Left cardiac atrium (tissue), 4 donors: ENCODE measurements around the gene RRAGD. TPM values are rescaled to one million over a fixed set of nuclear protein-coding genes. Genes with fewer than 3 reads are reported as not detected.

Source experiments
- ATAC-seq, 2 donors: fragments of 200-7000 bp; cut with Tn5 transposase; one replicate each; pipeline ENCODE4 v1.9.1; 2020; ENCODE audit warnings: mild to moderate bottlenecking in 2 of 2, moderate library complexity in 2 of 2
- DNase-seq: peaks from one replicate; pipeline ENCODE4 v3.0.0-alpha.2; 2020
- intact Hi-C, 2 donors: fragments of 100-400 bp; cut with DNase I; formaldehyde crosslinking; loops; one replicate each; pipeline versions ENCODE4 v1.14.1 to v1.15.1; 2022 to 2023
- long read RNA-seq: library from polyadenylated mRNA; unstranded; transcript quantifications from one replicate; pipeline ENCODE4 v2.0.0, GENCODE V29; 2021
- total RNA-seq, 2 donors: library from RNA; stranded (reverse); fragmentation: NEBNext Ultra II Directional; extraction: Animal tissue kit (Norgen Biotek cat#: 25700); gene quantifications; one replicate each; pipeline ENCODE4 v1.2.1, GENCODE V29; 2021
- donor health status: DM: no; HTN: yes; CAD: no.
- donor health status: DM: no; HTN: yes; CAD: no; lungs with severe emphysema.
- donor health status: DM: yes; HTN: yes; CAD: no.
- donor health status: Dilated cardiomyopathy.

The RRAGD gene, protein sequence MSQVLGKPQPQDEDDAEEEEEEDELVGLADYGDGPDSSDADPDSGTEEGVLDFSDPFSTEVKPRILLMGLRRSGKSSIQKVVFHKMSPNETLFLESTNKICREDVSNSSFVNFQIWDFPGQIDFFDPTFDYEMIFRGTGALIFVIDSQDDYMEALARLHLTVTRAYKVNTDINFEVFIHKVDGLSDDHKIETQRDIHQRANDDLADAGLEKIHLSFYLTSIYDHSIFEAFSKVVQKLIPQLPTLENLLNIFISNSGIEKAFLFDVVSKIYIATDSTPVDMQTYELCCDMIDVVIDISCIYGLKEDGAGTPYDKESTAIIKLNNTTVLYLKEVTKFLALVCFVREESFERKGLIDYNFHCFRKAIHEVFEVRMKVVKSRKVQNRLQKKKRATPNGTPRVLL
- 10 to 100 TPM; 89.5 to 99.6 TPM for total RNA-seq
- long read RNA-seq, full-length matches to known transcripts, result 3 of 37 reads
- long read RNA-seq, partial matches to known transcripts, result 1 of 37 reads
- long read RNA-seq, other reads (novel, unspliced or antisense), result 33 of 37 reads

DNA sequence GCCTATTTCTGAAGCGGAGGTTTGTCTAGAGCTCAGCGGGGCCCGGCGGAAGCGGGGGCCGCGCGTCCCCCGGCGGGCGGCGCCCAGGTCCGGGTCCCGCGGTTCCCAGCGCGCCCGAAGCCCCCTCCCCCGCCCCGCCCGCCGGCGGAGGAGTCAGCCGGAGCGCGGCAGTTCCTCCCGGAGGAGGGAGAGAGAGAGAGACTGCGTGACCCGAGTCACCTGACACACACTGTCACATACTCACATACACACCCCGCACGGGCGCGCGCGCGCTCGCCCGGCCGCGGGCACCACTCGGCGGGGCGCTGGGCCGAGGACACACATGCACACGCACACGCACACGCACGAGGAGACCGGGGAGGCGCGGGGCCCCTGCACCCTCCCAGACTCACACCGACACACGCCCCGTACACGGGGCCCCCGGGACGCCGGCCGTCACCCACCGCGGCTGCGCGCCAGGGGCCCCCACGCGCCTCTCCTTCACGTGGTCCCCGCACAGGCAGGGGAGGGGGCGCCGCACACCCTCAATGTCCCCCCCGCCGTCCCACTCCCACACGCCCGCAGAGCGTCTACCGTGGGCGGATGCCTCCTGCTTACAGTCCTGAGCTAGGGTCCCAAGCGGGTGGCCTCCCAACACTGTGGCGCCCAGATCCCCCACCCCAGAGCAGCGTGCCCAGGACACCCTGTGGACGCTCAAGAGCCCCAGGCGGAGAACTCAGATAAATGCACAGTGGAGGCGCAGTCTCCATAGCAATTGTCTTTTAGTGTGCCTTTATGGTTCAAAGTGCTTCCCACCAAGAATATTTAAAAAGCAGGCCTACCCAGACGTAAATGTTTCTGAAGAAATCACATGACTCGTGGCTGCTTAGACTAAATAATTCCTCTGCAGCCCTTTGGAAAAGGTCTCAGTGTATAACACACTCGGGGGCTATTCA lies at the start of gene RRAGD:
Gene RRAGD (minus strand): TSS at position 203 of the 935 bp plus-strand sequence. CDS start 280 bp downstream, outside the sequence.
- peak; percentile 90 to 94 for ATAC-seq
- DNase-seq, result peak; percentile 71
- intact Hi-C loops, result loop anchor here in 1 of 2 donors (5.0 kb wide), 1 partner anchor 40 kb away; no protein-coding TSS in a partner anchor

- DNase-seq, result no peak
- intact Hi-C loops, result no loop called here
- no peak for ATAC-seq
Measured at GRCh38 chr6:89460713-89461112, 48.6 kb upstream of the RRAGD start.

GRCh38 chr6:89459501-89459900 lies 47.4 kb upstream of the RRAGD start:
- DNase-seq, result no peak
- intact Hi-C loops, result no loop called here
- no peak for ATAC-seq

DNA sequence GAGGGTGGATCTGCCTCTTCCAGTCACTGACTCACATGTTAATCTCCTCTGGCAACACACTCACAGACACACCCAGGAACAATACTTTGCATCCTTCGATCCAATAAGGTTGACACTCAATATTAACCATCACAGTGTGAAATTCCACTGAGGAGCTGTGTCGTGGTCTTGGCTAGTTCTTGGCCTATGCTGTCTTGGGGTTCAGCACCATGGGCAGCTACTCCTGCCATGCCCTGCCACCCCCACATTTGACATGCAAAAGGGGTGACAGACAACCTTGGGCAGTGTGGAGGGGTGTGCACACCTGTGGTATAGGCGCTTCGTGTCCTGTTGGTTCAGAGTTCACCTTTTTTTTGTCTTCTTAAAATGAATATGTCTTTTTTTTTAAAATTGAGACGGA lies 46.6 kb upstream of the RRAGD start:
- ATAC-seq, result no peak
- intact Hi-C loops, result no loop called here

DNA sequence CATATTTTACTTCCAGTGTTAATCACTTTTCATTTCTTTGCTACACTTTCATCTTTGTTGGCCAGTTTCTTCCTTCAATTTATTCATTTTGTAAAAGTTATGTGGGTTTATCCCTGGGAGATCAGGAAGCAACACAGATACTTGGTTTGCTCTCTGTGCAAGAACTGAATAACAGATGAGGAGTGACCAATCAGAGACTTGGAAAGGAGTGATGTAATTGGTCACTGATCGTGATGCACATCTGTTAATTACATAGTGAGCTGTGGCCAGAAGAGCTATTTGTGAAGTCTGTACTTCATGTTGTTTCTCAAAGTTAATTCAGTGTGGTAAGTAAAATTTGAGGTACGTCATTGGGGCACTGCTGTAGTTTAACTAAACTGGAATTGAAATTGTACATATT lies 42.2 kb upstream of the RRAGD start:
- DNase-seq, result no peak
- no peak for ATAC-seq
- intact Hi-C loops, result no loop called here

More for the DNA sequence above, 46.6 kb upstream of the RRAGD start:
- no peak for DNase-seq

DNA sequence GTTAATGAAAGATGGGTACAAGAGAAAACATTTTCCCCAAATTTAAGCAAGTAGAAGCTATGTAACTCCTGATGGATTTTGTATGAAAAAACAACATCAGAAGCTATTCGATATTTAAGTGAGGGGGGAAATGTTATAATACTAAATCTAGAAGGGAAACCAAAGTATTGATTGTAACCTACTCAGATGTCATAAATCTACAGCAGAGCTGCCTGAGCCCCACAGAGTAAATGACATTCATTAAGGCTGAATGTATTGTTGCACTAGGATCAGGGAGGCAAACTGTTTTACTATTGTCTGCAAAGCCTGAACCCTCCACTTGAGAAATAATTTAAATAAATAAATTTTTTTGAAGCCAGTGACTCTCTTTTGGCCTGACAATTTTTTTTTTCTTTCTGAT lies 40.2 kb upstream of the RRAGD start:
- no peak for ATAC-seq
- intact Hi-C loops, result no loop called here
- no peak for DNase-seq

- ATAC-seq, result no peak
- intact Hi-C loops, result no loop called here
- DNase-seq, result no peak
Measured at GRCh38 chr6:89449193-89449592, 37.1 kb upstream of the RRAGD start.

GRCh38 chr6:89443658-89444057 lies 31.6 kb upstream of the RRAGD start:
- intact Hi-C loops, result no loop called here
- no peak for ATAC-seq
- DNase-seq, result no peak

DNA sequence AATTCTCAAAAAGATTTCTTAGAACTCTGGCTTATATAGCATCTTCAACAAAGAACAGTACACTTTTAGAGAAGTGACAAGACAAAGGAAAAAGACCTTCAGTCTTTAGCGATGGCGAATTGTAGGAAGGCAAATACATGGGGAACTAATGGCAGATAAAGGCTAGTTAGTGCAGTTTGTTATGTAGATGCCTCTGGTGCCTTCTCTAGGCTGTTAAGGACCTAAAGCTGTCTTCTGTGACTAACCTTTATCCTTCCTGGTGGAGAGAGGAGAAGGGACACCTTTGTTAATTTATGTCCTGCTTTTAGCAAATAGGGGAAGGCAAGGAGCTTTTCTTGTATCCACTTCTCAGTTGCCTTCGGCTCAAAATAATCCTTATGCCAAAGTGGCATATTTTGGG lies 28.1 kb upstream of the RRAGD start:
- no peak for DNase-seq
- ATAC-seq, result no peak
- intact Hi-C loops, result no loop called here

DNA sequence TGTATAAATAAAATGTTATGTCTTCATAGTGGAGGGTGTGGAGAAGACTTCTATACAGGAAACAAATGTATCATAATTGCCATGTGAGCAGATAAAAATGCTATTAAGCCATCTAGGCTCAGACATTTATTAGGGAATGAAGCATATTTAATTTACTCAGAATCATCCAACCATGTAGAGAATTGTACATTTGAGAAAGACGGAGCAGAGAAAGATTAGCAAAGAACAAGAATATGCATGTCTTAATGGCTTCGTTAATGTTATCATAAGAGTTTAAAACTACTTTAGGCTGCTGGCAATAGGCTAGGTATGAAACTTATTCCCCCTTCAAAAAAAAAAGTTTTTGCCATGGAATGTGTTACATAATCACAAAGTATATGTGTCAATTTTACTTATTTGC lies 26.9 kb upstream of the RRAGD start:
- intact Hi-C loops, result no loop called here
- no peak for ATAC-seq

GRCh38 chr6:89438248-89438647 lies 26.2 kb upstream of the RRAGD start:
- ATAC-seq (no peak), DNase-seq (no peak)
- intact Hi-C loops, result no loop called here

More for the DNA sequence above, 26.9 kb upstream of the RRAGD start:
- no peak for DNase-seq

GRCh38 chr6:89436226-89436625 lies 24.2 kb upstream of the RRAGD start:
- intact Hi-C loops, result no loop called here
- ATAC-seq (no peak), DNase-seq (no peak)

DNA sequence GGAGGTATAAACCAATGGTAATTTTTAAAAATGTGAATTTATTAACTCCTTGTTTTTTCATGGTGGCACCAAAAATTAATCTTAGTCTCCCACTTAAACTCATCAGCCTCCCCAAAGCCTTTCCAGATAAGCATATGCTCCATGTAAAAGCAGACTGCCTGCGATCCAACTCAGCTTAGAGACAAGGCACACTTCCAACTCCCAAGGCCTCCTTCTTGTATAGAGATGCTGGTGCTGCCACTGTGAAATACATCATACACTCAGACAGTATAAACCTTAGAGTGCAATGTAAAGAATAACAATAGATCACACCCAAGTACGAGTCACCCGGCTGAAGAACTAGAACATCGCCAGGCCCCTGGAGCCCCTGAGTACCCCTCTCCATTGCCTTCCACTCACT lies 22.9 kb upstream of the RRAGD start:
- intact Hi-C loops, result loop anchor here in 1 of 2 donors (5.0 kb wide), 1 partner anchor 172 kb away; no protein-coding TSS in a partner anchor
- DNase-seq, result no peak
- no peak for ATAC-seq

DNA sequence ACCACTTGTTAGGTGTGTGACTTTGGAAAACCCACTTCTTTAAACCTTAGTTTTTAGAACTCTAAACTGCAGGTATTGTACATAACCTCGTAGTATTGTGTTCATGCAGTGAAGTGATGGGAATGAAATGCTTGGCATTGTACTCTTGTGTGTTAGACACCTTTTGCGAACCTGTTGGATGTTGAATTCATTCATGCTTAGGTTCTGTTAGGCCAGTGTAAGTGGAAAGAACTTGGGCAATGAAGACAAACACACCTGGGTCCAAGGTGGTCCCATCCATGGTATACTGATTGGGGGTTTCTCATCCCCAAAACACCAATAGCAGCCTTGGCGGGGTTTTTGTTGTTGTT lies 22.1 kb upstream of the RRAGD start:
- ATAC-seq (no peak), DNase-seq (no peak)
- intact Hi-C loops, result loop anchor here in 1 of 2 donors (5.0 kb wide), 1 partner anchor 173 kb away; no protein-coding TSS in a partner anchor

- ATAC-seq (peak; percentile 36 to 41), DNase-seq (peak; percentile 37)
- intact Hi-C loops, result loop anchor here in 1 of 2 donors (5.0 kb wide), 1 partner anchor 174 kb away; no protein-coding TSS in a partner anchor
Measured at GRCh38 chr6:89433252-89434149, 21.4 kb upstream of the RRAGD start.

GRCh38 chr6:89432875-89433251 lies 20.8 kb upstream of the RRAGD start, which contains the start of gene ANKRD6:
TSS of gene ANKRD6 (plus strand) at chr6:89433152. CDS start at chr6:89566977, 133,825 bp downstream.
- intact Hi-C loops, result loop anchor here (1.0 to 5.0 kb wide), 2 partner anchors 174 to 177 kb away; no protein-coding TSS in a partner anchor
- ATAC-seq (peak; percentile 97), DNase-seq (peak; percentile 84)

DNA sequence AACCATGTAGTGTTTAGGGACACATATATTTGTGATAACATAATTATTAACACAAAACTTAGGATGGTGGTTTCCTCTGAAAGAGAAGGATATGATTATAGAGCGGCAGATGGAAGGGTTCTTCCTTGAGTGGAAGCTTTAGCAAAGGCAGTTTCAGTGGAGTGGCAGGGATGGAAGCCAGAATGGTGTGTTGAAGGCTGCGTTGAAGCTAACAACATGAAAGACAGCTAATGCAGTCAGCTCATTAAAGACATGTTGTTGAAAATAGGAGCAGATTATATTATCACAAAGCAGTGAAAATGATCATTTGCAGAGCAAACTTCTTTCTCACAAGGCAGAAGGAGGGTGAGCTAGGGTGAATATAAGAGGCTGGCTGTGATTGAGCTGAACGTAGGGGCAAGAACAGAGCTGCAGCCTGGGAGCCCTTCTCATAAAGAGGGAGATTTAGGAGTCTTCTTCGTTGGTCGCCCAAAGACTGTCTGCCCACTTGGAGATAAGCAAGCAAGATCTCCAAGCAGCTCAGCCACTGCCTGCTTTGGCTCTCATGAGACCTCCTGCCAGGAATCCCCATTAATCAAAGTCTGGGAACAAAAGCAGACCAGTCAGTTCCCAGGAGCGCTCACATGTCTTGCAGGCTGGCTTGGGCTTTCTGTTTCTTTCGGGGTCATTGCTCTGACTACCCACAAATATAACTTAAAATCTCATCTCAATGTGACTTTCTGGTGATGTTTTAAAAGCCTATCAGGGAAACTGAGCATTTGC lies 18.3 kb upstream of the RRAGD start:
- intact Hi-C loops, result loop anchor here in 1 of 2 donors (5.0 kb wide), 1 partner anchor 177 kb away; no protein-coding TSS in a partner anchor
- ATAC-seq, result no peak

DNA sequence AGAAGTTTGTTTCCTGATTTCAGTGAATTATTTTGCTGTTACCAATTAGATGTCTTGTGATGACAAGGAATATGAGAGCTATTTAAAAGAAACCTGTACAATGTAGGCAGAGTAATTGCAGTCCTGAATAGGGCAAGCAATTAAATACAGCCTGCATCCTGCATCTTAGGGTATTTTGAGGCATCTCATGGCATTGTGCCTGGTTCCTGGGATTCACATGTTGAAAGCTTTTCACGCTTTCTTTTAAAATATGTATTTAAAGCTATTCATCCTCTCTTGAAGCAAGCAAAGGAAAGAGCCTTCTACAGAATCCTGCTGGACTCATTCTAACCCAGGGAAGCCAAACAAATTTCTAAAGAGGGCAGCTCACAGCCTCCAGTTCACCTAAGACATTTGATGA lies 4.7 kb upstream of the RRAGD start:
- DNase-seq (no peak), ATAC-seq (no peak)
- intact Hi-C loops, result no loop called here

More for the DNA sequence above, 18.3 kb upstream of the RRAGD start:
- DNase-seq, result no peak
